GM13977 (cell line): ENCODE measurements around the gene TNFRSF8.

Experiments used
- DNase-seq: peaks from one replicate; pipeline ENCODE4 v3.0.0; 2012; ENCODE audit warnings: low spot score
- in situ Hi-C: fragments of 300-500 bp; cut with MboI; formaldehyde crosslinking; loops from one replicate; pipeline ENCODE4 v1.12.0; 2022; ENCODE audit warnings: low sequenced_read_pairs, low pct_unique_long_range_greater_than_20kb, mixed read lengths, inconsistent platforms; ENCODE audit not compliant: unreplicated experiment
- TF ChIP-seq, protein P1 (sequence below): IDR thresholded peaks from 2 replicates; pipeline ENCODE4 v1.5.1; 2012; ENCODE audit warnings: mild to moderate bottlenecking, control low read depth; ENCODE audit not compliant: insufficient read depth; ENCODE audit errors: extremely low read depth, missing control alignments

Gene TNFRSF8

DNA sequence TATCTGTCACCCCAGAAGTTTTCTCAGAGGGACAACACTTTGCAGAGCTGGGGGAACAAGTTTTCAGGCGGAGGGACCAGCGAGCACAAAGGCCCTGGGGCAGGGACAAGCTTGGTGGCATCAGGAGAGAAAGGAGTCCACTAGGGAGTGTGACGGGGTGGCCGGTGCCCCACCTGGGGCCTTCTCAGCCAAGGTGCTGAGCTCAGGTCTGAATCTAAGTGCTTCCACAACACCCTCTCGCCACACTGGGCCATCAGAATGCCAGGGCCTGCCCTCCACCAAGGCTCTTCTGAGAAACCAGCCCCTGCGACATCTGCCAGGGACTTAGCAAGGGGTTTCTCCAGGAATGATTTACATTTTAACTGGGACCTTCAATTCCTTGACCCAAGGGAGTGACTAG lies 7.8 kb upstream of the TNFRSF8 start:
- TF ChIP-seq, protein P1, sequence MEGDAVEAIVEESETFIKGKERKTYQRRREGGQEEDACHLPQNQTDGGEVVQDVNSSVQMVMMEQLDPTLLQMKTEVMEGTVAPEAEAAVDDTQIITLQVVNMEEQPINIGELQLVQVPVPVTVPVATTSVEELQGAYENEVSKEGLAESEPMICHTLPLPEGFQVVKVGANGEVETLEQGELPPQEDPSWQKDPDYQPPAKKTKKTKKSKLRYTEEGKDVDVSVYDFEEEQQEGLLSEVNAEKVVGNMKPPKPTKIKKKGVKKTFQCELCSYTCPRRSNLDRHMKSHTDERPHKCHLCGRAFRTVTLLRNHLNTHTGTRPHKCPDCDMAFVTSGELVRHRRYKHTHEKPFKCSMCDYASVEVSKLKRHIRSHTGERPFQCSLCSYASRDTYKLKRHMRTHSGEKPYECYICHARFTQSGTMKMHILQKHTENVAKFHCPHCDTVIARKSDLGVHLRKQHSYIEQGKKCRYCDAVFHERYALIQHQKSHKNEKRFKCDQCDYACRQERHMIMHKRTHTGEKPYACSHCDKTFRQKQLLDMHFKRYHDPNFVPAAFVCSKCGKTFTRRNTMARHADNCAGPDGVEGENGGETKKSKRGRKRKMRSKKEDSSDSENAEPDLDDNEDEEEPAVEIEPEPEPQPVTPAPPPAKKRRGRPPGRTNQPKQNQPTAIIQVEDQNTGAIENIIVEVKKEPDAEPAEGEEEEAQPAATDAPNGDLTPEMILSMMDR = no peak
- DNase-seq = no peak
- in situ Hi-C loops = no loop called here

DNA sequence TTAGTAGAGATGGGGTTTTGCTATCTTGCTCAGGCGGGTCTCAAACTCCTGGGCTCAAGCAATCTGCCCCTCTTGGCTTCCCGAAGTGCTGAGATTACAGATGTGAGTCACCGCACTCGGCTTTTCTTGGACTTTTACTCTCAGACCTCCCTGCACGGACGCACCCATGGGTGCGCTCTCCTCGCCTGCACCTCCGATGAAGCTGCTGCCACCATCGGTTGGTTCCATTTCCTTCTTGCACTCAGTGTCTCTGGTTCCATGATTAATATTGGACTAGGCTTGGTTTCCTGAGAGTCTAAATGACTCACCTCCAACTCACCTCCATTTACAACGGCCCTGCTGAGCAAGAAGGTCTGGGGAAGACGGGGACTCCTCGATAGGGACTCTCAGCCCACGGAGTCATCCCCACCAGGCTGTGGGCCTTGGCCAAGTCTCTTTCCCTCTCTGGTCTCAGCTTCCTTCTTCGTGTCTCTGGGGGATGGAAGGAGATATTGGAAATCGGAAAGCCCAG lies 6.7 kb upstream of the TNFRSF8 start:
- in situ Hi-C loops = no loop called here
- TF ChIP-seq, protein P1 = no peak
- peak; percentile 28 for DNase-seq

DNA sequence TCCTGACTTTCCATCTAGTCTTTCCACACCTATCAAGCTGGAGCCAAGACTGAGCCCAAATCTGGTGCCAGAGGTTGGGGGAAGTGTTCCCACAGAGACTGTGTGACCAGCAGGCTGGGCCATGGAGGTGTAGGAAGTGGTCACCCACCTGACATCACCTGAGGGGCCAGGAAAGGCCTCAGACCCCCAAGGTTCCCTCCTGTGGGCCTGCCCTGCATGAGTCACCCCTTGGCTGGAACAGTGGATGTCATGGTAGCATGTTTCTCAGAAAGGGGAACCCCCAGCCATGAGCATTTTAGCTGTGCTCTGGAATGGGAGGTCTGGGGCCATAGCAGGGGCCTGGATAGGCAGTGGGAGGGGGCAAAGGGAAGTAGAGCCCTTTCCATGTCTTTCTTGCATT lies 5.7 kb upstream of the TNFRSF8 start:
- DNase-seq = peak; percentile 61
- TF ChIP-seq, protein P1 = no peak
- in situ Hi-C loops = no loop called here

DNA sequence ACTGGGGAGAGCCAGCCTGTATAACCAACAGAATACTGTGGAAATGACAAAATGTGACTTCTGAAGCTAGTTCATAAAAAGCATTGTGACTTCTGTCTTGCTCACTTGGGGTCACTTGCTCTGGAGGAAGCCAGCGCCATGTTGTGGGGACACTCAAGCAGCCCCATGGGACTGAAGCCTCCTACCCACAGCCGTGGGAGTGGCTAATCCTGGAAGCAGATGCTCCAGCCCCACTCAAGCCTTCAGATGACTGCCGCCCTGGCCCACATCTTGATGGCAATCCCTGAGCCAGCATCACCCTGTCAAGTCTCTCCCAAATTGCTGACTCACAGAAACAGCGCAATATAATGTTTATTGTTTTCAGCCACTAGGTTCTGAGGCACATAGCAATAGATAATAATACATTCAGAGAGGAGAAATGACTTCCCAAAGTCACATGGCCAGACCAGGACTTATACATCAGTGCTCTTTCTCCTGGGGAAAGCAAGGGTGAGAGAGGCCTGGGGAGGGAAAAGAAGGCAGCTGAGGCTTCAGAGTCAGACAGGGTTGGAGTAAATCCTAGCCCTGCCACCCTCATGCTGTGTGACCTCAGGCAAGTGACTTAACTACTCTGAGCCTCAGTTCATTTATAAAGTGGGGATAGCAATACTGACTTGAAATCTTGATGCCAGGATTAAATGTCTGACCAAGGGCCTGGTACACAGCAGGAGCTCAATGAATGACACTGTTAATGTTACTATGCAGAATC lies 5.0 kb upstream of the TNFRSF8 start:
- in situ Hi-C loops = no loop called here
- TF ChIP-seq, protein P1 = no peak
- no peak for DNase-seq

DNA sequence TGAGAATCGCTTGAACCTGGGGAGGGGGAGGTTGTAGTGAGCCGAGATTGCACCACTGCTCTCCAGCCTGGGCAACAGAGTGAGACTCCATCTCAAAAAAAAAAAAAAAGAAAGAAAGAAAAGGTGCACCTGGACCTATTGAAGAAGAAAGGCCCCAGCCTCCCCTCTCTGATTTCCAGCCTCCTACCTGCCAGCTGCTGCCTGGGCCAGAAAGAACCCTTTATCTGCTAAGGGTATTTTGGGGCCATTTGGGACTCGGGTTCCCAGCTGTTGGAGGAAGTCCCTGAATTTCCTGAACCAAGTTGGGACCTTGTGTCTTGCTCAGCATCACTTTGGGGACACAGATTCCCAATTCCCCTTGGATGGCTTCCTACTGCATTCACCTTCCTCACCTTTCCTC lies 3.9 kb upstream of the TNFRSF8 start:
- in situ Hi-C loops = no loop called here
- TF ChIP-seq, protein P1 = no peak
- DNase-seq = no peak

DNA sequence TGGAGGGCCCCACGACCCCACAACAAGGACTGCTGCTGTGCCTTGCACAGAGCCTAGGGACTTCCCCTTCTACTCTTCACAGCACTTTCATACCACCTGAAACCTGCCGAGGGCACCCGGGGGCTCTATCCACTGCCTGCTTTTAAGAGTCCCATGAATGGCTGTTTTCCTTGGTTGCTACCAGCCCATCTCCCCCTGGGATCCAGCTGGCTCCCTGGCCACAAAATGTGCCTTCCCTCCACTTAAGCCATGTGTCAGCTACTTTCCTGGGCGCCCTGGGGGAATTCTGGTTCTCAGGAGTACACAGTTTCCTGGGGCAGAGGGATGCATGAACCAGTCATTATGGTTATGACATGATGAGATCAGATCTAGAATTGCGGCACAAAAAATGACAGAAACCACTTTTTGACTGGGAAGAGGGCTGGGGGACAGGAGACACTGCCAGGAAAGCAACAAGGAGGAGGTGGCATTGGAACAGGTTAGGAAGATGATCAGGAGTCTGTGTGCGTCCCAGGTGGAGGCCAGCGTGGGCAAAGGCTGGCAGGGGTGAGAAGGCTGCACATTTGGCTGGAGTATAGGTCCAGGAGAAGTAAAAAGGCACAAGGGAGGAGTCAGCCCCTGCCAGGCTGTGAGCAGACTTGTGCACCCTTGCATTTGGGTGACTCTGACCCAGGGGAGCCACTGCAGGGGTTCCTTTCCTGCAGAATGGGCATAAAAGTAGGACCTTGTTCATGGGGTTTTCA lies 3.2 kb upstream of the TNFRSF8 start:
- no peak for DNase-seq
- in situ Hi-C loops = no loop called here
- TF ChIP-seq, protein P1 = no peak
